ENCODE measurements around the gene ASB2.

Gene ASB2

GRCh38 chr14:93960108-93960475 is 16.3 kb downstream of the ASB2 start:
- DNase-seq = no peak

- DNase-seq = peak; percentile 34
Observed at GRCh38 chr14:93959239-93960107, 16.9 kb downstream of the ASB2 start.

DNA sequence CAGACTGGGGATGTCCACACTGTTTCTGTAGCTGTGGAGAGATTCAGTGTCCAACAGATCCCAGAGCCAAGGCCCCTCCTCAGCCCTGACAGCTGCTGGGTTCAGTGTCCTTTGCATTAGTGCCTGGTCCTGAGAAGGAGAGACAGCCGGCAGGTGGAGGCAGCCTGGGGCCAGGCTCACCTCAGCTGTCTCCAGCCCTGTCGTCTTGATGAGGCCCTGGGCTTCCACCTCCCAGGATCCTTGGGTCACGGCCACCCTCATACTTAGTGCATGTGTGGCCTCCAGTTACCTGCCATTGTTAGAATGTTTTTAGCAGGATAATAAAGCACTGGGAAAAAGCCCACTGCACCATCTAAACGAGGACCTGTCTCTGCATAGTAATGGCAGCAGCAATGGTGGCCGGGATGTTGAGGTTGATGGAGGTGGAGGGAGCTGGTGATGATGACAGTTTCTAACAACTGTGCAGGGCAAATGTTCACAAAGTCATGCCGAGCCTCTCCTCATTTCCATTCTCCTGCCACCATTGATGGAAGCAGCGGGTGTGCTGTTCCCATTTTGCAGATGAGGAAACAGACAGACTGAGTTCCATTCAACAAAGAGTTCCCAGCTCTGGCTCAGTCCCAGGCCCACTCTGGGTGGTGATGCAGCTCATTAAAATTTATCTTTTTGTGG is 17.7 kb downstream of the ASB2 start:
- no peak for DNase-seq

DNA sequence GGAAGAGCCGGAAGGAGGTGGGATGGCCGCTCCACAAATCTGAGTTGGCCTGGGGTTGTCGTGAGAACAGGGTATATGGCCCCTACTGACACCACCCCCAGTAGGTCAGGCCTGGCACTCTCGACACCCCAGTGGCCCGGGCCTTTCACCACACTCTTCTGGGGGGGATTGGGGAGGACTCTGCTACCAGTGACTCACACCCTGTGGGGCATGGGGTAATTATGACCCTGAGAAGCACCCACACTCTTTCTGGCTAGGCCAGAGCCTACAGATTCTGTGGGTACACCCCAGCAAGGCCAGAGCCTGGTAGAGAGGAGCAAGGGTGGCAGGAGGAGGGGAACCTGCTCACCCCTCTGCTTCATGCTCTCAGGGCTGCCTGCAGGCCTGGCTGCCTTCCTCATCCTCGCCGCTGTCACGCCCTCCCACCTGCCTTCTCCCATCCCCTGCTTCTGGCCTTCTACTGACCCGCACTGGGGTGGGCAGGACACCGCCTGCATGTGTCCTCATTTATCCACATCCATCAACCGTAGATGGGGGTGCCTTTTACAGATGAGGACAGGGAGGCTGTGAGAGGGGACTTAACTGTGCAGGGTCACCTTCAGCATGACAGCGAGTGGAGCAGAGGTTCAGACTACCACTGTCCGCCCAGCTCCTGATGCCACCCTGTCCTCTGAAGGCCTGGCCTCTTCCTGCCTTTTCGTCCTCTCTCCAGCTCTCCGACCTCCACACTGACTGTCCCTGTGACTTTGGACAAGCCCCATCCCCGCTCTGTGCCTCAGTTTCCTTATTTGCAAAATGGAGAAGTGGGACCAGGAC is 18.4 kb downstream of the ASB2 start:
- no peak for DNase-seq

- no peak for DNase-seq
Observed at GRCh38 chr14:93957333-93957710, 19.0 kb downstream of the ASB2 start.

- DNase-seq = no peak
Observed at GRCh38 chr14:93956514-93957332, 19.6 kb downstream of the ASB2 start.

- DNase-seq = no peak
Observed at GRCh38 chr14:93955850-93956481, 20.4 kb downstream of the ASB2 start.

DNA sequence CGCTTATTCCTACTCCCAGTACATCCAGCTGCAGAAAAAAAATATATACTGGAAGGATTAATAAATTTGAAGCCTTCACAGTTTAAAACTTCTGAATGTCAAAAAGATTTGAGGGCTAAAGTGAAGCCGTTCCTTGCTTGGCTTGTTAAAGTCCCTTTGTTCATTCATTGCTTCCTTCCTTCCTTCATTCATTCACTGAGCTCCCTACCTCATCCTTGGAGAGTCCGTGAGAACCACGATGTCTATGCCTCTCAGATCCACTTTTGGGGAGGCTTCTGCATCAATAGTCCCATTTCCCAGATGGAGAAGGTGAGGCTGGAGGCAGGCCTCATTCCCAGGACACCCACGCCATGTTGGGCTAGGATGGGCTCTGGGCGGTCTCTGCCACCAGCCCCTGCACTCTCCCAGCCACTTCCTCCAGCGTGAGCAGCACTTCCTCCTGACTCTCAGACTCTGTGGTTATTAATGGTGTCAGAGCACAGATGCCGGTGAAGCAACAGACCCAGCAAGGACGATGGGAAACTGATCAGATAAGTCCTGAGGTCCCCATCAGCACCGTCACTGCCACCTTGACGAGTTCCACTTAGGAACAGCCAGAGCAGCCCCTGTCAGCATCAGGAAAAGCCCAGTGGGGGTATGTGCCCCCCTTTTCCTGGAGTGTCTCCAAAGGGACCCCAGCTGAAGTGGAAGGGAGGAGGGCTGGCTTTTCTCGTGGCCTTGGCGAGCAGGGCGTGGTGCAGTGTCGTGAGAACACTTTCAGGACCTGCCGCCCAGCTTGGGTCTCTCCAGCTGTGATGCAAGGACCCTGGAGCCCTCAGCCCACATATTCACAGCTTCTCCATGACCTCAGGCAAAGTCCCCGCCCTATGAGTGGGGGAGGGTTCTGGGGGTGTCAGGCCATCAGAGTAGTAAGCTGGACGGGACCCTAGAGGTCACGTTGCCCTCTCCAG is 21.2 kb downstream of the ASB2 start:
- DNase-seq = peak; percentile 84

GRCh38 chr14:93954516-93954830 is 21.9 kb downstream of the ASB2 start:
- DNase-seq = no peak

- no peak for DNase-seq
Observed at GRCh38 chr14:93953739-93954515, 22.4 kb downstream of the ASB2 start.

- DNase-seq = no peak
Observed at GRCh38 chr14:93953263-93953662, 23.1 kb downstream of the ASB2 start.

GRCh38 chr14:93952829-93953228 is 23.5 kb downstream of the ASB2 start:
- DNase-seq = no peak

- DNase-seq = no peak
Observed at GRCh38 chr14:93951635-93952540, 24.5 kb downstream of the ASB2 start.

DNA sequence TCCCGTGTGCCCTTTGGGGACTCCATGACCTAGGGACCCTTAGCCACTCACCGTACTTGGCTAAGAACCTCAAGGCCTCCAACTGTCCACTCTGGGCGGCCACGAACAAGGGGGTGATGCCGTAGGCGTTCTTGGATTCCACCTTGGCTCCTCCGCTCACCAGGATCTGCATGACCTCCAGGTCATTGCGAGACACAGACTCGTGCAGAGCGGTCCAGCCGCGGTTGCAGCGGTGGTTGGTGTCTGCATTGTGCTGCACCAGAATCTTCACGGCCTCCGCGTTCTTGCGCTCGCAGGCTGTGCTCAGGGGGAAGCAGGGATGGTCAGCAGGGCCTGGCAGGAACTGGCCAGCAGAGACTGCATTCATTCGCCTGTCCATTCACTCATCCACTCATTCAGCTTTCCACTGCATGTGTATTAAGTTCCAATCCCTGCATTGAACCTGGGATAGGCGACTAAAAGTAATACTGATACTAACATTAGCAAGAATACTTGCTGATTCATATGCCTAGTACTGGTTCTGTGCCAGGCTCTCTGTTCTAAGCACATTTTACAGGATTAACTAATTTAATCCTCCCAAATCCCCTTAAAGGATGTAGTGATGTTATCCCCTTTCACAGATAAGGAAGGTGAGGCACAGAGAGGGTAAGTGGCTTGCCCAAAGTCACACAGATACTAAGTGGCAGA is 25.3 kb downstream of the ASB2 start:
- no peak for DNase-seq

GRCh38 chr14:93949511-93950075 is 26.8 kb downstream of the ASB2 start:
- no peak for DNase-seq

GRCh38 chr14:93947282-93947681 is 29.1 kb downstream of the ASB2 start:
- DNase-seq = no peak

DNA sequence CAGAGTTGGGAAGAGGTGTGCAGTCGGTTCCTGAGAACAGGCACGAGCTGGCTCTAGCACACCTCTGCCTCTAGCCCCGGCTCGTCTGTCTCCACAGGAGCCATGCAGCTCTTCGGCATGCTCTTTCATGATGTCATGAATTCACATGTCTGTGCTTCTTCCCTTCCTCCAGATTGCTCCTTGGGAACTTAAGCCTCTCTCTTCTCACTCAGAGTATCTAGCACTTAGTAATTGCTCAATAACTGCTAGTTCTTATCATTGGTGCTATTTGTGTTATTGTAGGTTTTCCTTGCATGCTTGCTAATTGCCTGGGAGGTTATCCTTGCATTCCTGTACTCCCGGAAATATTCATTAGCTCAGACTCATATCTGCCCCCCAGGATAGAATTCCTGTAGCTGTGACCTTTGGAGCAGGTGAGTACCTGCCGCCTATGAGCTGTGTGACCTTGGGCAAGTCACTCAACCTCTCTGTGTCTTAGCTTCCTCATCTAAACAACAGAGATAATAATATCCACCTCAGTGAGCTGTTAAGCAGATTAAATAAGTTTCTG is 29.8 kb downstream of the ASB2 start:
- DNase-seq = no peak

- no peak for DNase-seq
Observed at GRCh38 chr14:93946104-93946503, 30.3 kb downstream of the ASB2 start.

Data from SIG-M5 (cell line).